Esophagus muscularis mucosa (tissue), 4 donors: ENCODE measurements around the gene CYB561.

Experiments used
- CTCF ChIP-seq, 3 experiments: fragments of 200-600 bp in 2 of 3; fragments of 450-650 bp in 1 of 3; sonication (generic) in 2 of 3; IDR thresholded peaks; one replicate each; pipeline ENCODE4 v1.5.1; 2017 to 2019; ENCODE audit warnings: antibody characterized with exemption in 3 of 3, mild to moderate bottlenecking in 2 of 3, moderate library complexity in 1 of 3
- EP300 ChIP-seq: sonication (generic); formaldehyde crosslinking; IDR thresholded peaks from one replicate; pipeline ENCODE4 v1.6.1; 2017; ENCODE audit warnings: antibody characterized with exemption
- POLR2A ChIP-seq: fragments of 450-650 bp; IDR thresholded peaks from one replicate; pipeline ENCODE4 v1.6.1; 2017; ENCODE audit warnings: antibody characterized with exemption, moderate library complexity, mild to moderate bottlenecking, low read depth

DNA sequence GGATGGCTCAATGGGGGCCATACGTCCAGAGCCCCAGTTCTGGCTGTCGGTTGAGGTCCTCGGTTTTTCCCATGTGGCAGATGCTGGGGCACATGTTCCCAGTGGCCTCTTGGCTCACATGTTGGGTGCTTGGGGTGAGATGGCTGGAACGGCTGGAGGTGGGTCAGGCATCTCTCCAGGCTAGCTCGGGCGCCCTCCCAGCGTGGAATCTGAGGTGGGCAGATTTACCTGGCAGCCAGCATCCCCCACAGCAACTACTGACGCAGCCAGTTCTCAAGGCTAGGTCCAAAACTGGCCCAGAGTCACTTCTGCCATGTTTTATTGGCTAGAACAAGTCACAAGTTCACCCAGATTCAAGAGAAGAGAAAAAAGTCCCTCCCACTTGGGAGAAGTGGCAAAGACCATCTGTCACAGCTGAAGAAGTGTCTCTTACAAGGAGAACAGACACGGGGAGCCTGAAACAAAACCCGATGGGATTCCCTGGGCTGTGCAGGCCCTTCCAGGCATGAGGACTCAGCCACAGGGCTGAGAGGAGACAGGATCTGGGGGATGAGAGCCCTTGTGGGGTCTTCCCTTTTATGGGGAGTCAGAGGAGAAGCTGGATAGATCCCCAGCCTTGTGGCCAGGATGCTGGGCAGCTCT, 46.0 kb upstream of the CYB561 start:
- TF ChIP-seq CTCF (IDR thresholded peaks at IDR 0.05) (no peak), EP300 (no peak), POLR2A (no peak)
